Measurements from ENCODE around the gene FBLN1.
A peak's percentile ranks its signal among the peaks of the same experiment; 100 is the strongest.

FBLN1 gene

GRCh38 chr22:45571089-45571488, 68.4 kb downstream of the FBLN1 start:
- no peak for DNase-seq

GRCh38 chr22:45572444-45572843, 69.8 kb downstream of the FBLN1 start:
- no peak for DNase-seq

GRCh38 chr22:45574069-45574703, 71.5 kb downstream of the FBLN1 start:
- no peak for DNase-seq

- DNase-seq = no peak
These were observed 72.5 kb downstream of the FBLN1 start for GRCh38 chr22:45575173-45575572.

- DNase-seq = no peak
These were observed 73.1 kb downstream of the FBLN1 start for GRCh38 chr22:45575607-45576272.

GRCh38 chr22:45576273-45576625, 73.6 kb downstream of the FBLN1 start:
- no peak for DNase-seq

- DNase-seq = no peak
These were observed 74.2 kb downstream of the FBLN1 start for GRCh38 chr22:45576730-45577464.

GRCh38 chr22:45577746-45578523, 75.3 kb downstream of the FBLN1 start:
- DNase-seq = peak; percentile 77

GRCh38 chr22:45578524-45579147, 76.0 kb downstream of the FBLN1 start:
- DNase-seq = no peak

GRCh38 chr22:45579306-45579705, 76.6 kb downstream of the FBLN1 start:
- DNase-seq = no peak

GRCh38 chr22:45579806-45580725, 77.4 kb downstream of the FBLN1 start:
- DNase-seq = no peak

GRCh38 chr22:45580726-45581381, 78.2 kb downstream of the FBLN1 start:
- DNase-seq = no peak

- DNase-seq = no peak
These were observed 78.9 kb downstream of the FBLN1 start for GRCh38 chr22:45581549-45582080.

GRCh38 chr22:45582236-45582954, 79.7 kb downstream of the FBLN1 start:
- DNase-seq = no peak

GRCh38 chr22:45582955-45583320, 80.3 kb downstream of the FBLN1 start:
- no peak for DNase-seq

GRCh38 chr22:45583504-45583903, 80.8 kb downstream of the FBLN1 start:
- DNase-seq = no peak

- no peak for DNase-seq
These were observed 81.5 kb downstream of the FBLN1 start for GRCh38 chr22:45584121-45584570.

- no peak for DNase-seq
These were observed 82.1 kb downstream of the FBLN1 start for GRCh38 chr22:45584621-45585436.

- no peak for DNase-seq
These were observed 82.7 kb downstream of the FBLN1 start for GRCh38 chr22:45585437-45585755.

All from activated naive CD4-positive, alpha-beta T cell treated with anti-CD3 and anti-CD28 coated beads, Interleukin-2, amount 50 U/mL, for 16 hours (primary cell).